Measurements from ENCODE around the gene TRDMT1.

The TRDMT1 gene

DNA sequence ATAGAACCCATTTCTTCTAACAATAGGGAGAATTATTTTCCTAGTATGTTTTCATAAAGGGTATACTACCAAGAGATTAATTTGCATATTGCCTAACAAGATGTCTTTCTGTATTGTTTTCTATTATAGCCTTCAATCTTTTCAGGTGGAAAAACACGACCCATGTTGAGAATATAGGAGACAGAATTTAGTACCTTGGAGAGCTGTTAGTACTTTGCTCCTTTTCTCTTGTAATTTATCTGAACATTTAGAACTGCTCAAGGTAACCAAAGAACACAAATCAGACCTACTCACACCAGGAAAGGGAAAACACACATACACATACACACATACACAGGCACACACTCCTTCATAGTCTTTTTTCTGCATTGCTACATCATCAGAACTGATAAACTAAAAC is 7.8 kb upstream of the TRDMT1 start:
- no peak for DNase-seq

DNA sequence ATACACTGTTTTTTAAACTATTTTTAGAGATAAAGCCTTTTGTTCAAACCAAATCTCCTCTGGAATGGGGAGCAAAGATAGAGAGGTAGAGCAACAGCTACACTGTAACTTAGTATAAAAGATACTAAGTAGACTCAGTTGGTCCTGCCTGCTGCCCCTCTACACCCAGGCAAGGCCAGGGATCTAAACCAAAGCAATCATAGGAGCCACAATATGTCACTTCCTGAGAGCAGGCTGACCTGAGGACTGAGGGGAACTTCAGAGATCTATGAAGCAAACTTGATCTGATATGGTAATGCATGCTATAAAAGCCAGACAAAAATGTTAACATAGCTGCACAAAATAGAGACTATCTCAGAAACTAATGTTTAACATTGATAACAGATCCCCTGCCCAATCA is 7.0 kb upstream of the TRDMT1 start:
- DNase-seq = no peak

DNA sequence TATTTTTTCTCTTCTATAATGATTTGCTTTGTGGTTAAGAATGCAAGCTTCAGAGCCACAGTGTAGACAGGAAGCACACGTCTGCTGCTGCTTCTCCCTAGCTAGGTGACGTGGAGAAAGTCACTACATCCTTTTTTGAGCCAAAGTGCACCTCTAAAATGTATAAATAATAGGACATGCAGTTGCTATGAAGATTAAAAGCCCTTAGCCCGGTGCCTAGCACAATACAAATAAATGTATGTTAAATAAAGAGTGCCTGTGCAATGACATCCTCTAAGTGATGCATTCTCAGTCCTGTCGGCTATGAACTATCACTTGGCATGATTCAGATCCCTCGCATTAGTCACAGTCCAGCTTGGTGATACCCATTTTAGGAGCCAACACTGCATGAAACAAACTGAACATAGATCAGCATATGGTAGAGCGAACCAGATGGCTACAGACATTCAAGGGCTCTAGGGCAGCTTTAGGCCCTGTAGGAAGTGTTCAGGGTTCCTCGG is 4.8 kb upstream of the TRDMT1 start:
- DNase-seq = peak; percentile 45

DNA sequence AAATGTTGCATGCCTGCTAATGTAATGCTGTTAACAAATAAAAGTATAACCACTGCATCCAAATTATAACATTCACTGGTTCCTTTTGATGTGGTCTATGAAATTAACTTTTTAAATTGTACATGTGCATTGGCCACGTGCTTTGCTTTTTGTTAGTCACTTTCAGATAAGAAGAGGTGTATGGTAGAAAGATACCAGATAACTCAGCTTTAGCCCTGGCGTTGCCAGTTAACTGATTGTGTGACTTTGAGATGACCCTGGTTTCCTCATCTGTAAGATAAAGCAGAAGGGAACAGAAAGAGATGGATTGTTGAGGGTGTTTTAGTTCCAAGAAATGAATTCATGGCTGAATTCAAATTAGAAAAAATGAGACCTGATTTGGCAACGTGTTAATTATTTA is 1.9 kb upstream of the TRDMT1 start:
- no peak for DNase-seq

DNA sequence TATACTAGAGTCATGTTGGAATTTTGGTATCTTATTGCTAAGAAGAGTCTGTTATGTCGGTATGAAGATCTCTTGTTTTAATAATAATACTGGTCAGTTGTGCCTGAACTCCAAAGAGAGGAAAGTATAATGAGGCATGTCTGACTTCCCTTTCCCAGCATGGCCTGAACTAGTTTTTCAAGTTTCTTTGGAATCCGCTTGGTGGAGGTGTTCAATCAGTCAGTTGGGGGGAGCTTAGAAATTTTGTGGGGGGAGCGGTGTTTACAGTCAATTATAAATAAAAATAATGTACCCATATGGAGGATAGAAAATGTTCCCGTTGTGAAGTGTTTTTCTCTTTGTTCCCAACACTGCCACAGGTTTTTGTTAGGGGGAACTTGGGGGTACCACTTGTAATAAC is 1.5 kb upstream of the TRDMT1 start:
- DNase-seq = no peak

DNA sequence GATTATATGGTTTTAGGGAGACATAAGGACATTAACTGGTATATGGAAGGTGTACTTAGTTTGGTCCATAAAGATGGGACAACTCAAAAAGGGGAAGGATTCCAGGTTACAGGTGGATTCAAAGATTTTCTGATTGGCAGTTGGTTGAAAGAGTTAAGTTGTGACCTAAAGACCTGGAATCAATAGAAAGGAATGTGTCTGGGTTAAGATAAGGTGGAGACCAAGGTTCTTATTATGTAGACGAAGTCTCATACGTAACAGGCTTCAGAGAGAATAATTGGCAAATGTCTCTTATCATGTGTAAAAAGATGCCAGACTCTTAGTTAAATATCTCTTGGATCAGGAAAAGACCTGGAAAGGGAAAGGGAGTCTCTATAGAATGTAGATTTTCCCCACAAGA is 1.0 kb upstream of the TRDMT1 start:
- DNase-seq = no peak

DNA sequence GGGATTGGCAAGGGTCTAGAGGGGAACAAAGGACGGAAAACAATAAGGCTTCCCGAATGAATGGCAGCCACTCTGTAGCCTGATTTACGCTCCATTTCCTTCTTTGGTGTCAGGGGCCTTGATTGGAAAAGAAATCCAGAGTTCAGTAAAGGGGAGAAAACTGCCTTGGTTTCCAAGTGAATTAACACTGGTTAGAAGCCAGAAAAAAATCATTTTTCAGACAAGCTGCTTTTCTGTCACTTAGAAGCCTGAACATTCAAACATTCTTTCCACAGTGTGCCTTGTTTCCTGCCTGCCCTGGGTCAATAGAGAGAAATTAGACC is 283 bp upstream of the TRDMT1 start:
- no peak for DNase-seq

DNA sequence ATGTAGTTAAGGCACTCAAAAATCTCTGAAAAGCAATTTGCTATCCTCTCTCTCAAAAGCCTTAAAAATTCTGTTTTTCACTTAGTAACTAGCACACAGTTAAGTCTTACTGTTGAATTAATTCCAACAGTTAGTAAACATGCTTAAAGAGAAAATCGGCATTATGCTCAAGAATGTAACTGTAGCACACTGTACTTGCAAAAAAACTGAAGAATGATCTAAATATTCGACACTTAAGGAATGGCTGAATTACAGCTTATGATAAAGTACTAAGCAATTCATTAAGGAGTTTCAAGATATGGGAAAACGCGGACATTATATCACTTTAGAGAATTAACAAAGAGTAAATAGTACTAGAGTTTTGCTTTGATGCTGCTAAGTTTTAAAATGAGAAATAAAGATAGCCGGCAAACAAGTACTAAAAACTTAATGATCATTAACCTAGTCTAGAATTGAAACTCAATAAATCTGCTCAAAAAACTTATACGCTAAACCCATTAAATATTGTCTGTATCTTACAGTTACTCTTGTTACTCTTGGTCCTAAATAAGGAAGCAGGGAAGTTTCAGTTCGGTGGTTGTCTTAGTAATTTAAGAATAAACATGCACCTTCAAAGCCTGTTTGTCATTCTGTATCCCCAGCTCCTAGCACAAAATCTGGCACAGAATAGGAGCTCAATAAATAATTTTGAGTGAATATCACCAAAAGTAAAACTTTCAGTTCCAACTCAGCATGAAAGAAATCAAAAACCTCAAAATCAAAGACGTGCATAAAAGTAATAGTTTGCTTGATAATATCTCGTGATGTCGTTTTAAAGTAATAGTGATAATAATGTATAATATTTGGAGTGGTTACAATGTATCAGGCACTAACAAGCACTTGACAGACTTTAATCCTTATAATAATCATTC is 1.2 kb downstream of the TRDMT1 start:
- no peak for DNase-seq

DNA sequence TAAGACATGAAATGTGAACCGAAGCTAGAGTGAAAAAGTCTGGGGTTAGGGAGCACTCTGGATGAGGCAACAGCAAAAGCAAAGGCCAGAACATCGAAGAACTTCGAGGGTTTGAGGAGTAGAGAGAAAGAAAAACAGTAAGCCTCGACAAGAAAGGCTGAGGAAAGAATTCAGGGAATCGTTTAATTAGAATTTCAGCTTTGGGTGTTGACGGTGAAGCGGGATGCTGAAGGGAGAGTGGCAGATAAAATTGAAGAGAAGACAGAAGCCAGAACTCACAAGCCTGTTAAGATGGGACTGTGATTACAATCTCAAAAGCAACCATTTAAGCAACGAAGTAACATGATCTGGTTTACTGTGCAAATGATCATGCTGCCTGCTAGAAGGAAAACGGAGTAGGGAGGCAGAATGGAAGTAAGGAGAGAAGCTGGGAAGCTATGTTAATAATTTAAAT is 2.1 kb downstream of the TRDMT1 start:
- no peak for DNase-seq

DNA sequence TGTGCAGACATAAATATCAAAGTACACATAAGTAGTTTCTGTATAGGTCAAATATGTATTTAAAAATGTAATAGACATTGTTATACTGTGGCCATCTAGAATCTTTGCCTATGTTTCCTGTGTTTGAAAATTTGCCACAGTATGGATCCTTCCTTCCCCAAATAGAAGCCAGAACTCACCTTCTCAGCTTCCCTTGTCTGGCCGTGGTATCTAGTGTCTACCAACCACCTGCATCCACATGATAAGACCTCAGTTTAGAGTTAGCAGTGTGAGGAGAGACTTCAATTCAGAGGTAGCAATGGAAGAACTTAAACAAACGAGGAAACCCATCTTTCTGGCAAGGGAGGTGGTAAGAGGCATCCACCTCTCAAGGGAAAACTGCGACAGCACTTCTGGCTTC is 4.9 kb downstream of the TRDMT1 start:
- DNase-seq = no peak

DNA sequence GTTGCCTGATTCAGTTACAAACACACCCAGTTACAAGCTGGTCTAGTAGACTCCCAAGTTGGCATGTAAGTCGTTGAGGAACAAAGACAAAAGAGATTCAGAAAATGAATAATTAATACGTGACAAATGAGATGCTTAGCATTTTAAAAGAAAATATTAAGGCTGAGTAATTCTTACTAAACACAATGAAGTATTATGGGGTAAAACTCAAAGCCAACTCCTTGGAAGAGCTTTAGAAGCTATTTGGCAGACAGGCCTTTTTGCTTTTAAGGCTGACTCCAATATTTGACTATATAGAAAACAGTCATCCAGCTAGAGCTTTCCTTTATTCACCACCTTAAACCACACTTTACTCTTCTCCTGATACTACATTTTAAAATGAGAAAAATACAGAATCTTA is 5.4 kb downstream of the TRDMT1 start:
- no peak for DNase-seq

DNA sequence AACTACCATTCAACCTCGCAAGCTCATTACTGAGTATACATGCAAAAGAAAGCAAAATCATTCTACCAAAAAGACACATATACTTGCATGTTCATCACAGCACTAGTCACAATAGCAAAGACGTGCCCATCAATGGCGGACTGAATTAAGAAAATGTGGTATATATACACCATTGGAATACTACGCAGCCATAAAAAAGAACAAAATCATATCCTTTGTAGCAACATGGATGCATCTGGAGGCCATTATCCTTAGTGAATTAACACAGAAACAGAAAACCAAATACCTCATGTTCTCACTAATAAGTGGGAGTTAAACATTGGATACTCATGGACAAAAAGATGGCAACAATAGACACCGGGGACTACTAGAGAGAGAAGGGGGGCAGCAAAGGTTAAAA is 6.4 kb downstream of the TRDMT1 start:
- no peak for DNase-seq

DNA sequence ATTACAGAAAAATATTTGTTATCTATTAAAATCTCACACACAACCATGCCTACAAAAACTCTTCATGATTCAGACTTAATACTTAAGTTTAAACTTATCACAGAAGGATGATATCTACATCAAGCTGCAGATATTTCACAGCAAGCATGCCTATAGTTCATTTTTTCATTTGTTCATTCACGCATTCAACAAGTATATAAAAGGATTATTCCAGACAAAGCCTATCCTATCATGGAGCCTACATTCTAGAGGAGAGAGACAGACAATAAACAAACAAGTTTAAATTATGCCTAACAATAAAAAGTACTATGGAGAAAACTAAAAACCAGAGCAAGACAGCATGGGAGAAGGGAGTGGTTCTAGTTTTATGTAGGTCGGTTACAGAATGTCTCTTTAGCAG is 10.9 kb downstream of the TRDMT1 start:
- DNase-seq = no peak

DNA sequence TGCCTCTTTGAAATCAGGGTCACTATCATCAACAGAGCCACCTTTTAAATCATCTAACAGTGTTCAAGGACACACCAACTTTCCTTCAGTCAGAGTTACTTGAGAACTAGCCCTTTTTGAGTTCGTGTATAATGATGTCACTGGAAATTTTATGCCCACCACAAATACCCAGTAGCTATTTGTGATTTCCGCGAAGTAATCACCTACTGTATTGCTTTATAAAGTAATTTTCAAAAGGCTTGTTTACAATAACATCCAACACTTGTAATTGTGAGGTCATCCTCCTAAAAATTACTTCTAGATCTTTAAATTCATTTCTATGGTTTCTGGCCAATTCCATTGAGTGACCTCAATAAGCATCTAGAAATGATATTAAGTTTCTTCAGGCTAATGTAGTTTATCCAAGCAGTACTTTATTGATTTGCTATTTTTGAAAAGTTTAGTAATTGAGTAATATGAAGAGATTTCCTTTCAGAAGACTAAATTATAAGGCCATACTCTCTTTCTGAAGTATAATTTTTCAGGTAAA is 12.8 kb downstream of the TRDMT1 start:
- no peak for DNase-seq

DNA sequence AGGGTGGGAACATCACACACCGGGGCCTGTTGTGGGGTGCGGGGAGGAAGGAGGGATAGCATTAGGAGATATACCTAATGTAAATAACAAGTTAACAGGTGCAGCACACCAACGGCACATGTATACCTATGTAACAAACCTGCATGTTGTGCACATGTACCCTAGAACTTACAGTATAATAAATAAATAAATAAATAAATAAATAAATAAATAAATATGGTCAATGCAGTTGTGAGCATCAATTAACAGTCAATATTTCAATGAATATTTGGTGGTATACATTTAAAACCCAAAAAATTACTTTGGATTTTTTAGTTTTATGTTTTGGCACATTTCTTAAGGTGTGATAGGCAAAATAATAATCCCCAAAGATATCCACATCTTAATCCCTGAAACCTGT is 15.6 kb downstream of the TRDMT1 start:
- DNase-seq = no peak

DNA sequence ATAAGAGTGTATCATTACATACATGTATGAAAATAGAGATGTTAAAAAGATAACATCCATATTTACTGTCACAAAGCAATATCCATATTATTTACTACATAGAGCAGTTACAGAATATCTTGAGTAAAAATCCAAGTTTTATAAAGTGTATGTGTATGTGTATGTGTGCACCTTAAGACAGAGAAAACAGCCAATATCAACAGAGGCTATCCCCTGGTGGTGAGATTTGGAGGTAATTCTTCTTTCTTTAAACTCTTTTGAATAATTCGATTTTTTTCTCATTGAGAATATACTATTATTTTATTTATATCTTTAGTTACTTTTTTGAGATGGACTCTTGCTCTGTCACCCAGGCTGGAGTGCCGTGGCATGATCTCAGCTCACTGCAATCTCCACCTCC is 18.4 kb downstream of the TRDMT1 start:
- DNase-seq = no peak

DNA sequence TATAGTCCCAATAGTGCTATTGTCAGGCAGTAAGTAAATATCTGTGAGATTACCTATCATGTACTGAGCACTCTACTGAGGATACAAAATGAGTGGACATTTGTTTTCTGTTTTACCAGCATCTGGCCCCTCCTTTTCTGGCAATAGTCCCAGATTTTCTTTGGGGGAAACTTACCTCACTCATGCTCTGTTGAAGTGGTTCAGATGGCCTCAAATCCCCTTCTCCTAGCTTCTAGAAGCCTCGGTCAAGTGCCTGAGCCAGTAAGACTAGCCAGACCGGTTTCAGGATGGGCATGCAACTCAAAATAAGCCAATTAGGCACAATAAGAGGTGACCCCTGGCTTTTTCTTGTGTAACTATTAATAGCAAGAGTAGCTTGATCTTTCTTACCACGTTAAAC is 19.7 kb downstream of the TRDMT1 start:
- no peak for DNase-seq

DNA sequence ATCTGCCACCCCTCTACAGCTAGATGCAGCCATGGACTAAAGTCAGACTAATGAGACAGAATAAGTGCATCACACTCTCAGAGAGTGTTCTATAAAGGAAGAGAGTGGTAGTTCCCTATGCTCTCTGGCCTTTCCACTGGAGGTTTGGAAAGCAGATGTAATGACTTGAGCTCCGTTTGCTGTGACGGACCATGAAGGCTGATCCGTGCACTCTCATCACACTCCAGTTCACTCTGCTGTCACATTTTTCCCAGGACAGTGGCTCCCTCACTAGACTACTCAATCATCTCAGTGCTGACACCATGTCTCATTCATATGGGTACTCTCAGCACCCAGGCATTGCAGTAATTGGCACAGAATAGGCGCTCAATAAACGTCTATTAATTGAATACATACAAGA is 20.4 kb downstream of the TRDMT1 start:
- DNase-seq = no peak

DNA sequence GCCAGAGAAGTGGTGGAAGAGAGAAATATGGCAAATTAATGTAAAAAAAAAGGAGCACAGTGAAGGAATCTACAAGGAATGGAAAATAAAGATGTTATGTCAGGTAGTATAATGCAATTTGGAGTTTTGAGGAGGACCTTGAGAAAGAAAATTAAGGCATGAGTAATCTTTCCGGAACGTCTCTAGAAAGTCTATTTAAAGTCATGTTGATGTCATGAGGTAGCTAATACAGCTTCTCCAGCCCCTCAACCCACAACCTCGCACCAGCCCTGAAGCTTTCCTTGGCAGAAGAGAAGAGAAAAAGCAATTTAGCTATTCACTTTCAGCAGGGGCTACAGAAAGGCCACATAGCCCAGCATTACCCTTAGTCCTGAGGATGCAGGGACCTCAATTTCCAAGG is 22.5 kb downstream of the TRDMT1 start:
- DNase-seq = no peak

DNA sequence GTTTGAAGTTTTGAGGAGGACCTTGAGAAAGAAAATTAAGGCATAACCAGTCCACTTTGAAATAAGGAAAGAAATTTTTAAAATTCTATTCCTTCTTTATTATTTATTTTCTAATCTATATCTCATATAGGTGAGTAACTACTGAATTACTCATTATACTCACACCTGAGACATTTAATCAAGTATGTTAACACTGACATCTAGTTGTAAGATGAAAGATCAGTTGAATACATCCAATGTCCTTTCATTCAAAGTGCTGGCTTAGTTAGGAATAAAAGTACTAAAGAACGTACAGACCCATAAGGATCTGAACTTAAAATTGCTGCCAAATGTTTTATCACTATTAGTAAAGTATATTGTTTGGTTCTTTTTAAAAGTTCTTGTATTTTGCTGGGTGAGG is 23.5 kb downstream of the TRDMT1 start:
- DNase-seq = no peak

DNA sequence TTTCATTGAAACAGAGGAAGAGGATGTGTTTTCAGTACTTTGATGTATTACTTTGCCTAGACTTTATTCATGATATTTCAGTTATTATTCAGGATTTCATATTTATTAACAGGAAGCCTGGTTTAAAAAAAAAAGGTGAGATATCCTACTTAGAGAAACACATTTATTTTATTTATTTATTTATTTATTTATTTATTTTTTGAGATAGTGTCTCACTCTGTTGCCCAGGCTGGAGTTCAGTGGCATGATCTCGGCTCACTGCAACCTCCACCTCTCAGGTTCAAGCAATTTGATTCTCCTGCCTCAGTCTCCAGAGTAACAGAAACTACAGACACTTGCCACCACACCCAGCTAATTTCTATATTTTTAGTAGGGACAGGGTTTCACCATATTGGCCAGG is 24.5 kb downstream of the TRDMT1 start:
- DNase-seq = no peak

DNA sequence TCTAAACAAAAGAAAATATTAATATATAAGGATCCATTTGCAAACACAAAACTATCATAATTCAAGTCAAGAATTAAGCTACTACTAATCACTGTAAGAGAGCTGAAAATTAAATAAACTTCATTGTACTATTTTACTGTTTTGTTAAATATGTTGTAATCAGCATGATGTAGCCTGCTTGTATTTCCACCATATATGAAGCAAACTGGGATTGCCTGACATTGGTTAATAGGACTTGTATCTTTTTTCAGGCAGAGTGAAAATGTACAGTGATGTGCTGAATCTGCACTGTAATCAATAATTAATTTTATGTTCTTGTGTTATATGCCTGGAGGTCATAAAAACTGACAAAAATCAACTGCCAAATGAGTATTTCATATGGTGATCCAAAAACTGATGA is 25.4 kb downstream of the TRDMT1 start:
- DNase-seq = no peak

DNA sequence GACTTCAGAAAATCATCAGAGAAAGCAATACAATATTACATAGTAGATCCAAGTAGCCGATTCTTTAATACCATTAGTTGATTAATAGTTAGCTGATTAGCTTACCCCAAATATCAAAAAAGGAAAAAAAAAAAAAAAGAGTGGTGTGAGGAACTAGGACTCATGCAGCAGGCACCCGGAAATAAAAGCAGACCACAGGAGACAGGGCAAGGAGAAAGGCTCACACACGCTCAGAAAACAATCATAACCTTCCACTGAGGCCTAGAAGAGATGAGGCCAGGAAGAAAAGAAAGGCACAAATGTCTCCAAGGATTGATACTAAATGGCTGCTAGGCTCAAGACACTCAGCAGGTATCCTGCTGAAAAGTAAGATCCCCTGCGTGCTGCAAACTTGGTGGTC is 25.9 kb downstream of the TRDMT1 start:
- no peak for DNase-seq

DNA sequence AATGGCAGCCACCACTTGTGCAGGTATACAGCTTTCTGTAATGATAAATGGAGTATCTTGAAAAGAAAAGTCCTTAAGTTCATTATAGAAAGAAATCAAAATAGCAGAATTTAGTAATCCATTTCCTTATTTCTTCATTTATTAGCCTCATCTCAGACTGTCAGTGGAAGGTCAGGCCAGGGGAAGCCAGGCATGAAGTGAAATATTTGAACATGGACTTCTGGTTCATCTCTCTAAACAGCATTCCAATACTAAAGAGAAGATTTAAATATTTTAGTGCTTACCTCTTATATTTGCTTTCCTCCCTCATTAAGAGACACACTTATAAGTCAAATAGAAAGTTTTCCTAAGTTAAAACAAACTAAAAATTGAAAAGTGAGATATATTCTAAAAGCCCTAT is 26.8 kb downstream of the TRDMT1 start:
- DNase-seq = no peak

DNA sequence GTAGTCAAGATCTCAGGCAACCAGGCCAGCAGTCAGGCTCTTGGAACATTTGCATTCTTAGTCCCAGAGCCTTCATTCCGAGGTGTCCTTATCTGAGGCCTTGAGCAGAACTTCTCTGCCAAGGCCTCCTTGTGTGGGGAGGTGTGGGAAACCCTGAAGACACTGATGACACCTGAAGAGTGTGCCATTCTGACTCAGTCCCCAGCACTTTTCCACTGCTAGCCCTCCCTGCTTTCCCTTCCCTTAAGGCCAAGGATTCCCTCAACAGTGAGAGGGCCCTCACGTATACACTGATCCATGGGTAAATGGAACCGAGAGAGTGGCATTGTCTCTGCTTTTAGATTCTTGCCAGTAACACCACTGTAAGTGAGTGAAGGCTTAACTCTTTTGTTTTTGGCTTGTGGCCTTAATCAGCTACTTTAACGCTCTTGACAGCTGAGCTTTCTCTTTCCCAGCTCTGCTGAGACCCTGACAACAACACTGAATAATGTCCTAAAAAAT is 30.3 kb downstream of the TRDMT1 start:
- no peak for DNase-seq

Data from activated T-cell treated with anti-CD3 and anti-CD28 coated beads, Interleukin-2, amount 50 U/mL, for 1 hour (primary cell).